ENCODE results near the gene ACMSD. TPM values are rescaled to one million over a fixed set of nuclear protein-coding genes. Genes with fewer than 3 reads are reported as not detected.
A peak's percentile ranks its signal among the peaks of the same experiment; 100 is the strongest.

The ACMSD gene
- total and polyA plus RNA-seq, 10 of the 15 experiments (the other 5 are each of a cell fraction or from before 2014, with no cell fraction given), result 0.08 TPM; not detected in 9

GRCh38 chr2:134892282-134893035 lies 54.0 kb downstream of the ACMSD start (continued):
- TF ChIP-seq NR2F1 (conservative IDR thresholded peaks at IDR 0.05) (no peak), CEBPB (IDR thresholded peaks at IDR 0.05; ENCODE audit: borderline replicate concordance in 1 of 2, low read depth in 2 of 2, low read length in 2 of 2) (no peak), BRCA1 (IDR thresholded peaks at IDR 0.05; ENCODE audit: low read depth, low read length) (no peak), SREBF2 (IDR thresholded peaks at IDR 0.05; ENCODE audit: low read length) (no peak)

DNA sequence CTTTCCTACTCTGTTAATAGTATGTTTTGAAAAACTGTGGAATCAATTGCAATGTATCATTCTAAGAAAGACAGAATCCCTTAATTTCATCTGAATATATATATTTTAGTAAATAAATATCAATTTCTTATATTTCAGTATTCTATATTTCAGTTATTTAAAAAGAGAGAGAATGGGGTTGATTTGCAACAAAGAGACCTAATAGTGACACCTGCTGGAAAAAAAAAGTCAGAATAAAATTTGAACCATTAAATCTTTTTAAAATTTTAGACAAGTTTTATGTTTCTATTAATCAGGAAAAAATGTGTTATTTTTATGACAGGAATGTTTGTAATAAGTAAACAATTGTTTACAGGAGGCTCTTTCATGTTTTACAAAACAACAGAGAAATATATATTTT lies 59.5 kb downstream of the ACMSD start:
- H3K4me1 ChIP-seq (ENCODE audit: control insufficient read depth, insufficient read depth, low read length), result no peaks in the 10 kb centered on the region
- in situ Hi-C loops (cut with MboI) (loop anchor here (5.0 kb wide), 1 partner anchor 436 kb away; no protein-coding TSS in a partner anchor), intact Hi-C loops (cut with micrococcal nuclease; ENCODE audit: unreplicated experiment) (loop anchor here (1.0 to 5.0 kb wide), 2 partner anchors 438 to 1016 kb away; no protein-coding TSS in a partner anchor)
- H3K9ac ChIP-seq (ENCODE audit: control insufficient read depth, insufficient read depth, low read length), result no peak overlapping the region
- no peak for DNase-seq (ENCODE audit: low read depth, low spot score)
- FAIRE-seq, result no peak
- SMC1A ChIA-PET (ENCODE audit: uncharacterized antibody, unreplicated experiment), result interaction anchor here (1.4 to 1.9 kb wide), 2 partner anchors 438 to 447 kb away, joined by 4 to 6 read pairs; no protein-coding TSS in a partner anchor
- no peaks in the 10 kb centered on the region for H4K20me1 ChIP-seq (ENCODE audit: control insufficient read depth, insufficient read depth)
- CTCF ChIA-PET, result interaction anchor here (0.8 to 1.4 kb wide), 7 partner anchors 9 to 1011 kb away, joined by 3 to 10 read pairs (median 4); no protein-coding TSS in a partner anchor
- RAD21 ChIA-PET (ENCODE audit: unreplicated experiment), result interaction anchor here (1.0 to 1.7 kb wide), 3 partner anchors 433 to 447 kb away, joined by 3 to 6 read pairs (median 4); no protein-coding TSS in a partner anchor
- H3K4me2 ChIP-seq (ENCODE audit: control insufficient read depth, insufficient read depth), result no peak overlapping the region
- H3K27me3 ChIP-seq (replicated peaks in 1 of 2; ENCODE audit: control insufficient read depth in 2 of 2, insufficient read depth in 2 of 2, low read length in 1 of 2), result no peaks in the 10 kb centered on the region
- POLR2A ChIA-PET, result no interaction called here
- H3K9me3 ChIP-seq (replicated peaks; ENCODE audit: control insufficient read depth, insufficient read depth, low read length), result no peaks in the 10 kb centered on the region
- H3K79me2 ChIP-seq (ENCODE audit: control insufficient read depth, insufficient read depth, low read length), result no peaks in the 10 kb centered on the region
- H3K36me3 ChIP-seq (ENCODE audit: control insufficient read depth in 2 of 2, insufficient read depth in 2 of 2, low read length in 1 of 2), result no peaks in the 10 kb centered on the region
- H3K4me3 ChIP-seq, result no peak overlapping the region
- no peak overlapping the region for H2AFZ ChIP-seq (ENCODE audit: control insufficient read depth, low read depth, low read length)
- no TSS peak for BruUV-seq (replicated peaks)
- H3K27ac ChIP-seq (ENCODE audit: control insufficient read depth, insufficient read depth), result no peak overlapping the region
- no peak for ATAC-seq
- peak in 1 of 3 experiments; percentile 18; a peak in 2 of 6 replicates for TF ChIP-seq CTCF (IDR thresholded peaks at IDR 0.05 in 2 of 3, conservative IDR thresholded peaks at IDR 0.05 in 1 of 3; ENCODE audit: control insufficient read depth in 2 of 3, extremely low read depth in 1 of 3, insufficient read depth in 1 of 3, low read depth in 3 of 3, low read length in 3 of 3)
- TF ChIP-seq NBN (IDR thresholded peaks at IDR 0.05), result no peak
- TF ChIP-seq NFYA (IDR thresholded peaks at IDR 0.05; ENCODE audit: borderline replicate concordance, low read depth, low read length), result no peak
- TF ChIP-seq ZNF274 (IDR thresholded peaks at IDR 0.05; ENCODE audit: insufficient read depth, insufficient read length), result no peak
- TF ChIP-seq SMC3 (IDR thresholded peaks at IDR 0.05; ENCODE audit: borderline replicate concordance, low read length), result peak; percentile 59; the same call in 1 of the 2 replicates
- TF ChIP-seq IRF3 (IDR thresholded peaks at IDR 0.05), result no peak
- TF ChIP-seq MYC (IDR thresholded peaks at IDR 0.05; ENCODE audit: insufficient read depth, insufficient read length, insufficient replicate concordance, low read length, severe bottlenecking), result no peak
- no peak for TF ChIP-seq CHD2 (IDR thresholded peaks at IDR 0.05; ENCODE audit: borderline replicate concordance, low read depth, low read length)
- TF ChIP-seq MTA3 (IDR thresholded peaks at IDR 0.05; ENCODE audit: borderline replicate concordance, low read length), result no peak
- TF ChIP-seq RAD21 (IDR thresholded peaks at IDR 0.05; ENCODE audit: insufficient read depth, low read depth, low read length), result peak; percentile 66
- TF ChIP-seq, protein P1, sequence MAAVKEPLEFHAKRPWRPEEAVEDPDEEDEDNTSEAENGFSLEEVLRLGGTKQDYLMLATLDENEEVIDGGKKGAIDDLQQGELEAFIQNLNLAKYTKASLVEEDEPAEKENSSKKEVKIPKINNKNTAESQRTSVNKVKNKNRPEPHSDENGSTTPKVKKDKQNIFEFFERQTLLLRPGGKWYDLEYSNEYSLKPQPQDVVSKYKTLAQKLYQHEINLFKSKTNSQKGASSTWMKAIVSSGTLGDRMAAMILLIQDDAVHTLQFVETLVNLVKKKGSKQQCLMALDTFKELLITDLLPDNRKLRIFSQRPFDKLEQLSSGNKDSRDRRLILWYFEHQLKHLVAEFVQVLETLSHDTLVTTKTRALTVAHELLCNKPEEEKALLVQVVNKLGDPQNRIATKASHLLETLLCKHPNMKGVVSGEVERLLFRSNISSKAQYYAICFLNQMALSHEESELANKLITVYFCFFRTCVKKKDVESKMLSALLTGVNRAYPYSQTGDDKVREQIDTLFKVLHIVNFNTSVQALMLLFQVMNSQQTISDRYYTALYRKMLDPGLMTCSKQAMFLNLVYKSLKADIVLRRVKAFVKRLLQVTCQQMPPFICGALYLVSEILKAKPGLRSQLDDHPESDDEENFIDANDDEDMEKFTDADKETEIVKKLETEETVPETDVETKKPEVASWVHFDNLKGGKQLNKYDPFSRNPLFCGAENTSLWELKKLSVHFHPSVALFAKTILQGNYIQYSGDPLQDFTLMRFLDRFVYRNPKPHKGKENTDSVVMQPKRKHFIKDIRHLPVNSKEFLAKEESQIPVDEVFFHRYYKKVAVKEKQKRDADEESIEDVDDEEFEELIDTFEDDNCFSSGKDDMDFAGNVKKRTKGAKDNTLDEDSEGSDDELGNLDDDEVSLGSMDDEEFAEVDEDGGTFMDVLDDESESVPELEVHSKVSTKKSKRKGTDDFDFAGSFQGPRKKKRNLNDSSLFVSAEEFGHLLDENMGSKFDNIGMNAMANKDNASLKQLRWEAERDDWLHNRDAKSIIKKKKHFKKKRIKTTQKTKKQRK (IDR thresholded peaks at IDR 0.05; ENCODE audit: low read depth, low read length), result no peak

Measured in GM12878 (cell line).